HEK293 (cell line): ENCODE results near the gene ASCC1.

ENCODE experiments used
- CTCF ChIA-PET: fragments of 350-600 bp; formaldehyde crosslinking; extraction: SDS; loops from one replicate; lab custom pipeline; 2021; ENCODE audit warnings: antibody characterized with exemption; lab: Yijun Ruan, JAX
- POLR2A ChIA-PET: fragments of 300-600 bp; formaldehyde crosslinking; extraction: SDS; loops from one replicate; lab custom pipeline; 2020; ENCODE audit warnings: antibody characterized with exemption, inconsistent platforms; lab: Yijun Ruan, JAX
- H3K27ac ChIP-seq: fragments of 200-500 bp; sonication (Bioruptor generic); 2 replicates; pipeline ENCODE4 v1.5.1; 2014; ENCODE audit warnings: low read depth, low read length, control low read depth, inconsistent platforms; ENCODE audit errors: extremely low read depth
- H3K36me3 ChIP-seq, 2 experiments: fragments of 200-500 bp in 1 of 2; sonication (Bioruptor generic) in 1 of 2; 1 replicate in 1 of 2; 2 replicates in 1 of 2; pipeline ENCODE4 v1.5.1; 2014 to 2017; ENCODE audit warnings: inconsistent platforms in 2 of 2, low read length in 2 of 2; ENCODE audit not compliant: control insufficient read depth in 2 of 2, insufficient read depth in 1 of 2
- H3K4me1 ChIP-seq: fragments of 200-500 bp; sonication (Bioruptor generic); 2 replicates; pipeline ENCODE4 v1.5.1; 2014; ENCODE audit warnings: mild to moderate bottlenecking, low read length, inconsistent platforms; ENCODE audit not compliant: control insufficient read depth, insufficient read depth
- H3K4me3 ChIP-seq: 2 replicates; pipeline ENCODE4 v1.5.1; 2011; ENCODE audit warnings: low read depth, mild to moderate bottlenecking, control low read depth, low read length, moderate library complexity
- H3K9me3 ChIP-seq: fragments of 200-500 bp; sonication (Bioruptor generic); 2 replicates; pipeline ENCODE4 v1.5.1; 2014; ENCODE audit warnings: low read depth, low read length, inconsistent platforms; ENCODE audit not compliant: control insufficient read depth, insufficient read depth
- FEZF1 ChIP-seq: fragments of 450-650 bp; formaldehyde crosslinking; IDR thresholded peaks from 2 replicates; pipeline ENCODE4 v1.5.1; 2016; ENCODE audit warnings: missing biosample characterization, missing genetic modification characterization
- GLIS1 ChIP-seq: fragments of 450-650 bp; formaldehyde crosslinking; IDR thresholded peaks from 2 replicates; pipeline ENCODE4 v1.5.1; 2016; ENCODE audit warnings: missing biosample characterization, missing genetic modification characterization
- IKZF3 ChIP-seq: fragments of 450-650 bp; IDR thresholded peaks from 2 replicates; pipeline ENCODE4 v1.5.0; 2018; ENCODE audit warnings: missing biosample characterization, mild to moderate bottlenecking, missing genetic modification characterization, moderate library complexity
- KLF17 ChIP-seq: fragments of 450-650 bp; formaldehyde crosslinking; IDR thresholded peaks from 2 replicates; pipeline ENCODE4 v1.5.1; 2016; ENCODE audit warnings: missing biosample characterization, missing genetic modification characterization
- OSR2 ChIP-seq: fragments of 450-650 bp; formaldehyde crosslinking; IDR thresholded peaks from 2 replicates; pipeline ENCODE4 v1.5.1; 2016; ENCODE audit warnings: missing biosample characterization, missing genetic modification characterization
- PRDM1 ChIP-seq: fragments of 450-650 bp; formaldehyde crosslinking; IDR thresholded peaks from 2 replicates; pipeline ENCODE4; 2016; ENCODE audit warnings: missing biosample characterization, missing genetic modification characterization
- PRDM10 ChIP-seq: fragments of 450-650 bp; formaldehyde crosslinking; IDR thresholded peaks from 2 replicates; pipeline ENCODE4 v1.5.1; 2016; ENCODE audit warnings: missing biosample characterization, missing genetic modification characterization
- TSHZ1 ChIP-seq: fragments of 450-650 bp; formaldehyde crosslinking; IDR thresholded peaks from 2 replicates; pipeline ENCODE4 v1.5.1; 2016; ENCODE audit warnings: missing biosample characterization, missing genetic modification characterization, borderline replicate concordance
- ZBTB17 ChIP-seq: fragments of 450-650 bp; formaldehyde crosslinking; IDR thresholded peaks from 2 replicates; pipeline ENCODE4 v1.5.1; 2016; ENCODE audit warnings: missing biosample characterization, missing genetic modification characterization
- ZBTB21 ChIP-seq: fragments of 450-650 bp; formaldehyde crosslinking; IDR thresholded peaks from 2 replicates; pipeline ENCODE4 v1.5.1; 2017; ENCODE audit warnings: missing biosample characterization, missing genetic modification characterization
- ZNF324 ChIP-seq: fragments of 450-650 bp; formaldehyde crosslinking; IDR thresholded peaks from 2 replicates; pipeline ENCODE4 v1.5.1; 2016; ENCODE audit warnings: missing biosample characterization, missing genetic modification characterization
- ZNF366 ChIP-seq: fragments of 450-650 bp; formaldehyde crosslinking; conservative IDR thresholded peaks from 2 replicates; pipeline ENCODE4 v1.5.1; 2016; ENCODE audit warnings: missing biosample characterization, missing genetic modification characterization
- ZNF426 ChIP-seq: fragments of 450-650 bp; formaldehyde crosslinking; IDR thresholded peaks from 2 replicates; pipeline ENCODE4 v1.5.1; 2017; ENCODE audit warnings: missing biosample characterization, missing genetic modification characterization, mild to moderate bottlenecking, inconsistent platforms, moderate library complexity
- ZNF518A ChIP-seq: fragments of 450-650 bp; formaldehyde crosslinking; conservative IDR thresholded peaks from 2 replicates; pipeline ENCODE4 v1.5.1; 2016; ENCODE audit warnings: low read depth, missing biosample characterization, missing genetic modification characterization
- ZNF596 ChIP-seq: fragments of 450-650 bp; IDR thresholded peaks from 2 replicates; pipeline ENCODE4 v1.5.0; 2018; ENCODE audit warnings: missing biosample characterization, mild to moderate bottlenecking, missing genetic modification characterization, moderate library complexity
- ZNF600 ChIP-seq: fragments of 450-650 bp; formaldehyde crosslinking; IDR thresholded peaks from 2 replicates; pipeline ENCODE4 v1.5.1; 2016; ENCODE audit warnings: missing biosample characterization, missing genetic modification characterization
- ZNF629 ChIP-seq: fragments of 450-650 bp; formaldehyde crosslinking; IDR thresholded peaks from 2 replicates; pipeline ENCODE4 v1.5.1; 2017; ENCODE audit warnings: missing biosample characterization, missing genetic modification characterization
- ZNF692 ChIP-seq: fragments of 450-650 bp; formaldehyde crosslinking; IDR thresholded peaks from 2 replicates; pipeline ENCODE4 v1.5.1; 2016; ENCODE audit warnings: missing biosample characterization, missing genetic modification characterization
- ZSCAN4 ChIP-seq: fragments of 450-650 bp; formaldehyde crosslinking; IDR thresholded peaks from 2 replicates; pipeline ENCODE4 v1.5.1; 2017; ENCODE audit warnings: missing biosample characterization, missing genetic modification characterization

ASCC1 gene

GRCh38 chr10:72092987-72093386, 123.1 kb downstream of the ASCC1 start (continued):
- TF ChIP-seq PRDM1 (peak; percentile 79), GLIS1 (tag by site-specific recombination) (peak; percentile 68), IKZF3 (tag by site-specific recombination) (peak; percentile 39; the same call in 1 of the 2 replicates), PRDM10 (tag by site-specific recombination) (peak; percentile 41), ZNF366 (peak; percentile 41; the same call in 1 of the 2 replicates), ZBTB17 (peak; percentile 65), ZBTB21 (tag by site-specific recombination) (peak; percentile 62; the same call in 1 of the 2 replicates), OSR2 (tag by site-specific recombination) (peak; percentile 99), ZNF426 (tag by site-specific recombination) (no peak), TSHZ1 (tag by site-specific recombination) (0 out of 2 replicates have a peak, but pooled peaks have one; percentile 37), FEZF1 (tag by site-specific recombination) (peak; percentile 26; the same call in 1 of the 2 replicates)

- POLR2A ChIA-PET = no interaction called here
- peaks cover 0 to 3% of the 10 kb centered on the region in 2 experiments; a peak in 1 of 3 replicates for H3K36me3 ChIP-seq
- peaks cover 22% of the 10 kb centered on the region for H3K4me1 ChIP-seq
- TF ChIP-seq ZNF518A (tag by site-specific recombination) (no peak), ZNF324 (tag by site-specific recombination) (no peak), KLF17 (tag by site-specific recombination) (no peak), ZNF692 (no peak), ZNF629 (no peak), ZSCAN4 (tag by site-specific recombination) (no peak; the same call in 1 of the 2 replicates), ZNF600 (tag by site-specific recombination) (peak; percentile 32; the same call in 1 of the 2 replicates), ZBTB21 (tag by site-specific recombination) (no peak), ZNF596 (tag by site-specific recombination) (no peak), ZBTB17 (no peak)
Observed at GRCh38 chr10:72092171-72092924, 123.7 kb downstream of the ASCC1 start.

More at GRCh38 chr10:72092171-72092924, 123.7 kb downstream of the ASCC1 start:
- Histone ChIP-seq H3K9me3 (no peaks in the 10 kb centered on the region), H3K27ac (no peak overlapping the region), H3K4me3 (no peak overlapping the region)
- CTCF ChIA-PET = interaction anchor here (2.1 kb wide), 1 partner anchor 9 kb away, joined by 8 read pairs; no protein-coding TSS in a partner anchor
